Rectal smooth muscle tissue (tissue), 1 donor: ENCODE results near the gene C7orf57.

Experiments used
- H3K27ac ChIP-seq: one replicate; pipeline ENCODE4 v1.7.0; 2013; ENCODE audit warnings: low read depth, low read length, inconsistent platforms
- H3K27me3 ChIP-seq: one replicate; pipeline ENCODE4 v1.7.0; 2013; ENCODE audit warnings: low read length; ENCODE audit not compliant: control insufficient read depth, insufficient read depth
- H3K36me3 ChIP-seq: one replicate; pipeline ENCODE4 v1.7.0; 2013; ENCODE audit warnings: low read length; ENCODE audit not compliant: control insufficient read depth, insufficient read depth
- H3K4me1 ChIP-seq: one replicate; pipeline ENCODE4 v1.7.0; 2013; ENCODE audit warnings: low read length; ENCODE audit not compliant: control insufficient read depth, insufficient read depth
- H3K4me3 ChIP-seq: one replicate; pipeline ENCODE4 v1.7.0; 2013; ENCODE audit warnings: low read length
- H3K9ac ChIP-seq: one replicate; pipeline ENCODE4 v1.7.0; 2013; ENCODE audit warnings: low read length

C7orf57 gene

DNA sequence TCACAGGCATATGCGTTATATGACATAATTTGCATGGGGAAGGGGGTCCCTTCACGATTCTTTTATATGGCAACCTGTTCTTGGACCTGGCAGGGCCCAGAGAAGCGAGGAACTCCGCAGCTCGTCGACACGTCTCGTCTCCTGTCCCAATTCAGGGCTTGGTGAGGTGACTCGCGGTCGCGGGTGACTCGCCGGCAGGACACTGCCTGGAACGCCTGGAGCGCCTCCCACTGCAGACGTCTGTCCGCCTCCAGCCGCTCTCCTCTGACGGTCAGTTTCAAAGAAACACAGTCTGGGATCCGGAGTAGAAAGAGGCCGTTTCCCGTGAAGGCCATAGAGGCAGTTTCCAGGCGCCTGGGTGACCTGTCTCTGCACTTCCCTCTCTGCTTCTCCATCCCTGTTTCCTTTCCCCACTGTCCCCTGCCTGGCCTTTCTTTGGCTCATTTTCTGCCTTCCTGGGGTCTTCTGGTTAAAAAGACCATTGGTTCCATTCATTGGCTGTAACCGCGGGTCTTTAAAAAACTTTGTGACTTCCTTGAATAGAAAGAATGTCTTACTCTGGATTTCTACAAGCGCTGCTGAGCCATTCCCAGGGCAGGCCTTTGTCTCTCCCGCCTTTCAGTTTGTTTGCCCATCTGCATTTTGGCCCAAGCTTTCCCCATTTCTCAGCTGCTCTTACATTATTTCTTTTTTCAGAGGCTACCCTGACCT is 54.9 kb downstream of the C7orf57 start:
- Histone ChIP-seq H3K27me3 (no peaks in the 10 kb centered on the region), H3K4me1 (peaks cover 2% of the 10 kb centered on the region), H3K4me3 (peak overlapping the region; percentile 88), H3K36me3 (peaks cover 3% of the 10 kb centered on the region), H3K27ac (no peak overlapping the region), H3K9ac (no peak overlapping the region)

DNA sequence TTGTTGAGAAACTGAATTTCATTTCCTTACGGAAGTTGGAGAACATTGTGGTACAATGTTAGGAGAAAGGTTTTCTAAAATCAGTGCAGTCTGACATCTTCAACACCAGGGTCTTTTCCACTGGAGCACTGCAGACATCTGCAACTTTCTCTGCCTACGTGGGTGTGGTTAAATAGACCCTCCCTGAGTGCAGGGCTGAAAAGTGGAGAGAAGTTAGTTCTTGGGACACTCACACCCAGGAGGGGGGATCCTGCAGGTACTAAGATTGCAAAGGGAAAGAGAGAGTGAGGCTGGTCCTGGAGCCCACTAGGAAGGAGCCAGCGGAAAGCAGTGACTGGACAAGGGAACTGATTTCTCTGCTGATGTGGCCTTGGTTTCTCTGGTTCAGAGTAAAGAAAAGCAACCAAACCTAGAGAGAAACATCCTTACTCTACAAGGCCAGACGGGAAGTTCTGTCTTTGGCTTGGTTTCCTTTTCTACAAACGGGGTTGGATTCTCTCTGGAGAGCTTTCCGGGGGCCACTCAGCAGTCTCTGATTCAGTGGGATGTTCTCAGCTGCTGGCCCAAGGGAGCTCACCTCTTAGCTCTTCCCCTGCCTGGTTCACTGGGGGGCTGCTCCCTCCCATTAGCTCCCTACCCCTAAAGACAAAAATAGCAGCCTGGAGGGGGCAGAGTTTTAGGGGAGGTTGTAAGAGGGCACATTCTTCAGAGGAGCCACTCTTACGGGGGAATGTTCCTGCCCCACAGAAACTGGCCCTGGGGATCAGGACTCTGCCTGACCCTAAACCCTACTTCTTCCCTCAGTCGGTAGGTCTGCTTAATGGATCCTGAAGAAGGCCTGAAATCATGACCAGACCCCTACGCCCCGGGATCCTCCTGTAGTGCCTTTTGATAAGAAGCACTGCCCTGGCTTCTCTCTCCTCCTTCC is 56.4 kb downstream of the C7orf57 start:
- Histone ChIP-seq H3K36me3 (peaks cover 3% of the 10 kb centered on the region), H3K4me3 (no peak overlapping the region), H3K9ac (no peak overlapping the region), H3K27ac (no peak overlapping the region), H3K4me1 (peaks cover 2% of the 10 kb centered on the region), H3K27me3 (no peaks in the 10 kb centered on the region)

- Histone ChIP-seq H3K4me1 (peaks cover 2% of the 10 kb centered on the region), H3K9ac (no peak overlapping the region), H3K27me3 (no peaks in the 10 kb centered on the region), H3K27ac (no peak overlapping the region), H3K4me3 (no peak overlapping the region), H3K36me3 (peaks cover 3% of the 10 kb centered on the region)
Observed at GRCh38 chr7:48094861-48095293, 59.5 kb downstream of the C7orf57 start.

DNA sequence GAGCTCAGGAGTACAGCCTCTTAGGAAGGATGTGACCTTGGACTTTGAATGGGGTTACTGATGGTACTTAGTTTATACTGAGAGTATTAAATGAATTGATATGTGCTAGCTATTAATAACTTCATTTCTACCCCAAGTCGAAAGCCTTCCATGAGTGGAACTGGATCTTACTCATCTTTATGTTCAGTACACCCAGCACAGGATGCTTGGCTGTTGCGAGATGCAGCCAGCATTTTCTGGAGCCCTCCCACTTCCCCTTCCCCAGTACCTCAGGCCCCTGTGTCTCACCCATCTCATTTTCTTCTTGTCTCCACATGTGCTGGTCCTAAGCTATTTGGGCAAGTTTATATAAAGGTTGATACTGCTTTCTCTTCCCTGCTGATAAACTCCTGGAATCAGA is 60.9 kb downstream of the C7orf57 start:
- peaks cover 3% of the 10 kb centered on the region for H3K36me3 ChIP-seq
- H3K4me1 ChIP-seq = no peaks in the 10 kb centered on the region
- H3K27ac ChIP-seq = no peak overlapping the region
- no peak overlapping the region for H3K9ac ChIP-seq
- H3K4me3 ChIP-seq = no peak overlapping the region
- no peaks in the 10 kb centered on the region for H3K27me3 ChIP-seq

- Histone ChIP-seq H3K9ac (no peak overlapping the region), H3K27me3 (no peaks in the 10 kb centered on the region), H3K27ac (no peak overlapping the region), H3K36me3 (peaks cover 5% of the 10 kb centered on the region), H3K4me3 (no peak overlapping the region), H3K4me1 (no peaks in the 10 kb centered on the region)
Observed at GRCh38 chr7:48097521-48098231, 62.3 kb downstream of the C7orf57 start.

DNA sequence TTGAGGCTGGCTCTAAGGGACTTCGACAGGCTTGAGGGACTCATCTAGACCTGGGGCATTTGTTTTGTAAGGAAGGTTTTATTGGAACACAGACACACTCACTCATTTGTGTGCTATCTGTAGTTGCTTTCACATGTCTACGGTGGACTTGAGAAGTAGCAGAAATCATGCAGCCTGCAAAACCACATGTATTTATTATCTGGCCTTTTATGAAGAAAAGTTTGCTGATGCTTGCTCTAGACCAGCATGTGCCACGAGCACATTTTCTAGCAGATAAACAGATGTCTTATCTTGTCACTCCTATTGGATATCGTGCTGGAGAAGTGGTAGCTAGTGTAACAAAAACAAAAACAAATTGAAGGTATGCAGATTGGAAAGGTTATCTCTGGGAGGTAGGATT is 63.5 kb downstream of the C7orf57 start:
- peaks cover 10% of the 10 kb centered on the region for H3K36me3 ChIP-seq
- H3K27ac ChIP-seq = no peak overlapping the region
- no peak overlapping the region for H3K4me3 ChIP-seq
- H3K4me1 ChIP-seq = no peaks in the 10 kb centered on the region
- H3K27me3 ChIP-seq = no peaks in the 10 kb centered on the region
- H3K9ac ChIP-seq = no peak overlapping the region

DNA sequence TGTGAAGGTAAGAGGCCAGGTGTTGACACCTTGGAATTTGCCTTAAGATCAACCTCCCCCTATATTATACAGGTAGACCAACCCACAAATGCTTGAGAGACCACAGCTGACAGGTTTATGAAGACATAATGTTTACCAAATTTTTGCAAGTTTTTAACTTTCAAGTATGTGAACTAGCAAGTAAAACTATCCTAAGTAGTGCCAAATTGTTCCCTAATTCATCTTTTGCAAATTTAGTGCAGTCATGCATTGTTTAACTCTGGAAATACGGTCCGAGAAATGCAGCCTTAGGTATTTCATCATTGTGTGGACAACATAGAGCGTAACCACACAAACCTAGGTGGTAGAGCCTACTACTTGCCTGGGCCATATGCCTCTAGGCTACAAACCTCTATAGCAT is 64.4 kb downstream of the C7orf57 start:
- Histone ChIP-seq H3K27ac (no peak overlapping the region), H3K27me3 (no peaks in the 10 kb centered on the region), H3K4me3 (no peak overlapping the region), H3K36me3 (peaks cover 10% of the 10 kb centered on the region), H3K4me1 (no peaks in the 10 kb centered on the region), H3K9ac (no peak overlapping the region)

DNA sequence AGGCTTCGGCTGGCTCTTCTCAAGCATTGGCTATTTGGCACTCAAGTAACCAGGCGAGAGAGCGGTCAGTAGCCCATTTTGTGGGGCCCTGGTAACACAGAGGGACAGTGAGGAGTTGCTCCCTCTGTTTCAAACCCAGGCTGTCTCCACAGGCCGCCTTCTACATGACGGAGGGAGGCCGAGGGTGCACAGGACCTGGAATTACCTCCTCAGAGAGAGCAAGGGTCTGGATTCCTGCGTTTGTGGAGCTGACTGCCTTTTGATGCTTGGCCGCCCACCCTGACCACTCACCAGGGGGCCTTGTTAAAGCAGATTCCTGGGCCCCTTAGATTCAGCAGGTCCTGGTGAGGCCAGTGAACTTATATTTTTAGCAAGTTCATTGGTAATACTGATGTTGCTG is 66.0 kb downstream of the C7orf57 start:
- no peaks in the 10 kb centered on the region for H3K4me1 ChIP-seq
- no peak overlapping the region for H3K4me3 ChIP-seq
- no peak overlapping the region for H3K27ac ChIP-seq
- peaks cover 13% of the 10 kb centered on the region for H3K36me3 ChIP-seq
- no peaks in the 10 kb centered on the region for H3K27me3 ChIP-seq
- H3K9ac ChIP-seq = no peak overlapping the region

- Histone ChIP-seq H3K4me3 (no peak overlapping the region), H3K4me1 (no peaks in the 10 kb centered on the region), H3K9ac (no peak overlapping the region), H3K36me3 (peaks cover 14% of the 10 kb centered on the region), H3K27ac (no peak overlapping the region), H3K27me3 (no peaks in the 10 kb centered on the region)
Observed at GRCh38 chr7:48101968-48102367, 66.6 kb downstream of the C7orf57 start.

GRCh38 chr7:48102530-48102929 is 67.2 kb downstream of the C7orf57 start:
- Histone ChIP-seq H3K4me3 (no peak overlapping the region), H3K36me3 (peaks cover 17% of the 10 kb centered on the region), H3K27ac (no peak overlapping the region), H3K4me1 (no peaks in the 10 kb centered on the region), H3K27me3 (no peaks in the 10 kb centered on the region), H3K9ac (no peak overlapping the region)

DNA sequence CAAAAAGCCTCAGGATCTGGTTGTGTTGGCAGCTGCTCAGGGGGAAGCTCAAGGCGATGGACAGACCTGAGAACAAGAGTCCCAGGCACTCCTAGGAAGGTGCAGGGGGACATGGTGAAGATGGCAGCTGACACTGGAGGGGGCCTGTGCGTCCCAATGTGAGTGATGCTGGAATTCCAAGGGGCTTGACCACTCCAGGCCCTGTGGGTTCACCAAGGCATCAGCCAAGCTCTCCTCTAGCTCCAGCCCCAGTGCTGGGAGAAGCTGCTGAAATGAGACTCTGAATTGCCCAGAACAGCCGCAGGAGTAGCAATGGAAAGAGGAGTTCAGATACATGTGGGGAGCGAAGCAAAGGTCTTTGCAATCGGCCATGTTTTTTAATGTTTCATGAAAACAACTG is 69.7 kb downstream of the C7orf57 start:
- Histone ChIP-seq H3K4me1 (no peaks in the 10 kb centered on the region), H3K4me3 (no peak overlapping the region), H3K36me3 (peaks cover 19% of the 10 kb centered on the region), H3K27me3 (no peaks in the 10 kb centered on the region), H3K27ac (no peak overlapping the region), H3K9ac (no peak overlapping the region)

DNA sequence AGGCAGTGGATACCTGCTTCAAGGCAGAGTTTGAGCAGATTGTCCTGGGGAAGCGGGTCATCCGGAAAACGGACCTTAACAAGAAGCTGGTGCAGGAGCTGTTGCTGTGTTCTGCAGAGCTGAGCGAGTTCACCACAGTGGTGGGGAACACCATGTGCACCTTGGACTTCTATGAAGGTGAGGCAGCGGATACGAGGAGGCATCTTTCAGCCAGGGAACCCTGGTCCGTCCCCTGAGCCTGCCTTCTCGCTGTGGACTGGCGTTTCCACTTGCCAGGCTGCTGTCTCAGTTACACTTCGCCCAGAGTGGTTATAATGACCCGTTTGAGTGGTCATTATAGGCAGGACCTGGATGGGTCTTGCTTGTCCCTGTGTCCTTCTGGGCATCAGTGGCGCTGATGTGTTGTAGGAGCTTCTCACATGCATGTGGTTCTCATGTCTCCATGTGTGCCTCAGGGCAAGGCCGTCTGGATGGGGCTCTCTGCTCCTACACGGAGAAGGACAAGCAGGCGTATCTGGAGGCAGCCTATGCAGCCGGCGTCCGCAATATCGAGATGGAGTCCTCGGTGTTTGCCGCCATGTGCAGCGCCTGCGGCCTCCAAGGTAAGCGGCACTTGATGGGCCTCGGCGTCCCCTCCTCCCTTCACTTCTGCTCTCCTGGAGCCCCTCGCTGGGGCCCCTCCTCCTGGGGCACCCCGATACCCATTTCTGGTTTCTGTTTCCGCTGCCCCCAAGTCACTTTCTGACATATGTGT is 71.7 kb downstream of the C7orf57 start:
- Histone ChIP-seq H3K36me3 (peaks cover 15% of the 10 kb centered on the region), H3K27me3 (no peaks in the 10 kb centered on the region), H3K27ac (no peak overlapping the region), H3K4me3 (no peak overlapping the region), H3K4me1 (no peaks in the 10 kb centered on the region), H3K9ac (no peak overlapping the region)
